Vagina (tissue), 2 donors: ENCODE data around the gene PRMT2.

Experiments used
- POLR2A ChIP-seq, 2 donors: fragments of 450-650 bp; IDR thresholded peaks; one replicate each; pipeline ENCODE4 v1.6.1; 2017; ENCODE audit warnings: antibody characterized with exemption in 2 of 2, mild to moderate bottlenecking in 2 of 2, moderate library complexity in 2 of 2
- TF ChIP-seq, protein P1 (sequence below), 3 experiments: fragments of 450-650 bp in 2 of 3; fragments of 200-600 bp in 1 of 3; sonication (generic) in 1 of 3; IDR thresholded peaks; one replicate each; pipeline ENCODE4 v1.5.1; 2017 to 2019; ENCODE audit warnings: antibody characterized with exemption in 3 of 3, mild to moderate bottlenecking in 2 of 3, moderate library complexity in 2 of 3

DNA sequence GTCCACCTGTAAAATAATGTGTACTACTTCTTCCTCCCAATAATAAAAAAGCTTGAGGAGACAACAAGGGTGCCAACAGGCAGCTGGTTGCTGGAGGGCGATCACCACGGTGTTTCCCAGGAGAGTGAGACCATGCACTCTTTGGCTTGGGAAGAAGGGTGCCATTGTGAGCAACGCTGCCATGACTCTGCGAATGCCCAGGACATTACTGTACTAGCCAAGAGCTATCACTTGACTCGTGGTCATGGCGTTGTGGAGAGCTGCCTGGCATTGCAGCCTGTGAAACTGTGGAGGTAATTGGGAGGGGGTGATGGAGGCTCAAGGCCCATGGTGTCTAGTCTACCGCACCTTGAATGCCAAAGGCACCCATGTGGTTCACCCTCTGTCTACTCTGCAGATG is 14.6 kb upstream of the PRMT2 start:
- TF ChIP-seq, protein P1, sequence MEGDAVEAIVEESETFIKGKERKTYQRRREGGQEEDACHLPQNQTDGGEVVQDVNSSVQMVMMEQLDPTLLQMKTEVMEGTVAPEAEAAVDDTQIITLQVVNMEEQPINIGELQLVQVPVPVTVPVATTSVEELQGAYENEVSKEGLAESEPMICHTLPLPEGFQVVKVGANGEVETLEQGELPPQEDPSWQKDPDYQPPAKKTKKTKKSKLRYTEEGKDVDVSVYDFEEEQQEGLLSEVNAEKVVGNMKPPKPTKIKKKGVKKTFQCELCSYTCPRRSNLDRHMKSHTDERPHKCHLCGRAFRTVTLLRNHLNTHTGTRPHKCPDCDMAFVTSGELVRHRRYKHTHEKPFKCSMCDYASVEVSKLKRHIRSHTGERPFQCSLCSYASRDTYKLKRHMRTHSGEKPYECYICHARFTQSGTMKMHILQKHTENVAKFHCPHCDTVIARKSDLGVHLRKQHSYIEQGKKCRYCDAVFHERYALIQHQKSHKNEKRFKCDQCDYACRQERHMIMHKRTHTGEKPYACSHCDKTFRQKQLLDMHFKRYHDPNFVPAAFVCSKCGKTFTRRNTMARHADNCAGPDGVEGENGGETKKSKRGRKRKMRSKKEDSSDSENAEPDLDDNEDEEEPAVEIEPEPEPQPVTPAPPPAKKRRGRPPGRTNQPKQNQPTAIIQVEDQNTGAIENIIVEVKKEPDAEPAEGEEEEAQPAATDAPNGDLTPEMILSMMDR (IDR thresholded peaks at IDR 0.05): no peak
- TF ChIP-seq POLR2A (IDR thresholded peaks at IDR 0.05): no peak
